ENCODE data around the gene PCNX1. TPM values are rescaled to one million over a fixed set of nuclear protein-coding genes. Genes with fewer than 3 reads are reported as not detected.

Gene PCNX1
- total RNA-seq, 1 experiment from 2014 or later, result 48.0 TPM

GRCh38 chr14:71036433-71036832, 129.2 kb downstream of the PCNX1 start:
- TF ChIP-seq, protein P1, sequence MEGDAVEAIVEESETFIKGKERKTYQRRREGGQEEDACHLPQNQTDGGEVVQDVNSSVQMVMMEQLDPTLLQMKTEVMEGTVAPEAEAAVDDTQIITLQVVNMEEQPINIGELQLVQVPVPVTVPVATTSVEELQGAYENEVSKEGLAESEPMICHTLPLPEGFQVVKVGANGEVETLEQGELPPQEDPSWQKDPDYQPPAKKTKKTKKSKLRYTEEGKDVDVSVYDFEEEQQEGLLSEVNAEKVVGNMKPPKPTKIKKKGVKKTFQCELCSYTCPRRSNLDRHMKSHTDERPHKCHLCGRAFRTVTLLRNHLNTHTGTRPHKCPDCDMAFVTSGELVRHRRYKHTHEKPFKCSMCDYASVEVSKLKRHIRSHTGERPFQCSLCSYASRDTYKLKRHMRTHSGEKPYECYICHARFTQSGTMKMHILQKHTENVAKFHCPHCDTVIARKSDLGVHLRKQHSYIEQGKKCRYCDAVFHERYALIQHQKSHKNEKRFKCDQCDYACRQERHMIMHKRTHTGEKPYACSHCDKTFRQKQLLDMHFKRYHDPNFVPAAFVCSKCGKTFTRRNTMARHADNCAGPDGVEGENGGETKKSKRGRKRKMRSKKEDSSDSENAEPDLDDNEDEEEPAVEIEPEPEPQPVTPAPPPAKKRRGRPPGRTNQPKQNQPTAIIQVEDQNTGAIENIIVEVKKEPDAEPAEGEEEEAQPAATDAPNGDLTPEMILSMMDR (conservative IDR thresholded peaks at IDR 0.05), result no peak
- Histone ChIP-seq H2BK12ac (ENCODE audit: insufficient read length, low read depth, low read length) (no peak overlapping the region), H2BK120ac (ENCODE audit: low read depth, low read length, poor library complexity, severe bottlenecking) (no peak overlapping the region), H3K23me2 (ENCODE audit: insufficient read length, low read depth, low read length, poor library complexity, severe bottlenecking) (no peaks in the 10 kb centered on the region), H3K9me3 (ENCODE audit: control insufficient read depth, low read depth, low read length) (no peaks in the 10 kb centered on the region), H3K4me2 (ENCODE audit: insufficient read depth, insufficient read length, low read length) (no peak overlapping the region), H4K91ac (ENCODE audit: insufficient read length, low read depth, low read length) (no peak overlapping the region), H3K27me3 (ENCODE audit: insufficient read depth, low read length) (no peaks in the 10 kb centered on the region), H3K23ac (ENCODE audit: insufficient read length, low read depth, low read length) (no peak overlapping the region), H3K56ac (ENCODE audit: insufficient read length, low read depth, low read length) (no peak overlapping the region), H3K18ac (ENCODE audit: insufficient read length, low read depth, low read length) (no peak overlapping the region), H3K9ac (ENCODE audit: extremely low read depth, insufficient read length, low read length) (no peak overlapping the region), H3K79me1 (ENCODE audit: insufficient read depth, low read depth, low read length, poor library complexity, severe bottlenecking) (no peaks in the 10 kb centered on the region), H3K79me2 (ENCODE audit: insufficient read depth, low read length) (no peaks in the 10 kb centered on the region), H4K20me1 (ENCODE audit: control insufficient read depth, insufficient read depth, insufficient read length) (no peaks in the 10 kb centered on the region), H2AFZ (ENCODE audit: low read length) (no peak overlapping the region), H4K5ac (ENCODE audit: insufficient read length, low read depth, low read length) (no peak overlapping the region), H4K8ac (replicated peaks; ENCODE audit: insufficient read length, low read depth, low read length) (no peak overlapping the region), H2AK5ac (ENCODE audit: insufficient read length, low read length) (no peak overlapping the region), H3K27ac (ENCODE audit: insufficient read length, low read depth, low read length) (no peak overlapping the region), H2BK20ac (ENCODE audit: low read depth, low read length, poor library complexity, severe bottlenecking) (no peak overlapping the region), H3K4ac (ENCODE audit: low read depth, low read length) (no peak overlapping the region), H3T11ph (ENCODE audit: low read length) (no peak overlapping the region), H3K4me1 (ENCODE audit: insufficient read depth, low read length) (no peaks in the 10 kb centered on the region), H3K14ac (ENCODE audit: insufficient read depth, low read length) (no peak overlapping the region), H2BK5ac (ENCODE audit: insufficient read length, low read length) (no peak overlapping the region), H2BK15ac (ENCODE audit: low read depth, low read length) (no peak overlapping the region)
- no peak for DNase-seq
- Mint-ChIP-seq H3K4me1 (no peaks in the 10 kb centered on the region), H3K27ac (no peak overlapping the region), H3K4me3 (no peak overlapping the region), H3K9me3 (peaks cover 0 to 6% of the 10 kb centered on the region in 2 experiments; a peak in 2 of 5 replicates), H3K36me3 (ENCODE audit: insufficient read depth in 1 of 3, low read depth in 3 of 3) (peaks cover 51 to 65% (median 63%) of the 10 kb centered on the region in 3 experiments), H3K27me3 (ENCODE audit: low read depth) (no peaks in the 10 kb centered on the region)
- no CpG with 5 or more reads among the region's 4 CpGs for WGBS (ENCODE audit: extremely low coverage, insufficient read length, low lambda C conversion rate)

Measured in H9 (cell line).